Omental fat pad (tissue), 4 donors: ENCODE data around the gene COQ7. TPM values are rescaled to one million over a fixed set of nuclear protein-coding genes. Genes with fewer than 3 reads are reported as not detected.

Experiments used
- ATAC-seq: fragments of 150-250 bp; one replicate; pipeline ENCODE4 v1.9.1; 2016; ENCODE audit warnings: mild to moderate bottlenecking, moderate library complexity; ENCODE audit not compliant: low FRiP score
- DNase-seq: peaks from one replicate; pipeline ENCODE4 v3.0.0-alpha.2; 2019; ENCODE audit warnings: low spot score
- CTCF ChIP-seq, 3 donors: fragments of 450-650 bp; IDR thresholded peaks; one replicate each; pipeline ENCODE4 v1.5.1; 2016 to 2017; ENCODE audit warnings: antibody characterized with exemption in 3 of 3, mild to moderate bottlenecking in 3 of 3, moderate library complexity in 2 of 3
- total RNA-seq, 4 donors: library from RNA; depleted of rRNA; stranded (reverse); fragments of >200 nt; gene quantifications; one replicate each; pipeline ENCODE4 v1.1.0, GENCODE V29; 2016

Gene COQ7
- total RNA-seq, 4 donors from 2014 or later, result 11.0 to 17.4 (median 11.9) TPM

- no peak for TF ChIP-seq CTCF (IDR thresholded peaks at IDR 0.05)
- no peak for DNase-seq
- ATAC-seq, result peak; percentile 25
These were observed 49.5 kb downstream of the COQ7 start for GRCh38 chr16:19116711-19117449.

GRCh38 chr16:19118938-19119431 is 51.6 kb downstream of the COQ7 start:
- ATAC-seq (peak; percentile 49), DNase-seq (no peak)
- no peak for TF ChIP-seq CTCF (IDR thresholded peaks at IDR 0.05)

GRCh38 chr16:19119564-19119963 is 52.1 kb downstream of the COQ7 start:
- peak; percentile 42 for ATAC-seq
- no peak for TF ChIP-seq CTCF (IDR thresholded peaks at IDR 0.05)
- no peak for DNase-seq

DNA sequence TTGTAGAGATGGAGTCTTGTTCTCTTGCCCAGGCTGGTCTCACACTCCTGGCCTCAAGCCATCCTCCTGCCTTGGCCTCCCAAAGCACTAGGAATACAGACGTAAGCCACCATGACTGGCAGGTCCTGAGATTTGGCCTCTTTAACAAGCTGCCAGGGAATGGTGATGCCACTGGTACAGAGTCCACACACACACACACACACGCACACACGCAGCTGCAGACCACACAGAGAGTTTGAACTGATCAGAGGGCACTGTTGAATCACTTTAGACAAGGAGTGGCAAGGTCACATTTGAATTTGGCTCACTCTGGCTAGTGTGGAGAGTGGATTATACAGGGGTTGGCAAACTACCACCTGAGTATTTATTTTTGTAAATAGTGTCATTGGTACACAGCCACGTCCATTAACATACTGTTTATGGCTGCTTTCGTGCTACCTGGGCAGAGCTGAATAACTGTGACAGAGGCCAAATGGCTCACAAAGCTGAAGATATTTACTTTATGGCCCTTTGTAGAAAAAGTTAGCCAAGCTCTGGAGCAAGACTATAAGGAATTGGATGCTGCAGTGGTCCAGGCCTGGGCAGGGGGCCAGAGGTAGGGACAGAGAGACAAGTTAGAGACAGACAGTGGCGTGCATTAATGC is 56.2 kb downstream of the COQ7 start:
- no peak for DNase-seq
- no peak for ATAC-seq
- no peak for TF ChIP-seq CTCF (IDR thresholded peaks at IDR 0.05)

GRCh38 chr16:19126300-19126699 is 58.9 kb downstream of the COQ7 start:
- no peak for ATAC-seq
- TF ChIP-seq CTCF (IDR thresholded peaks at IDR 0.05), result no peak
- DNase-seq, result no peak

GRCh38 chr16:19127205-19127604 is 59.8 kb downstream of the COQ7 start:
- TF ChIP-seq CTCF (IDR thresholded peaks at IDR 0.05), result no peak

More at GRCh38 chr16:19127205-19127604, 59.8 kb downstream of the COQ7 start:
- no peak for DNase-seq
- no peak for ATAC-seq
